ENCODE results near the gene NRDE2. TPM values are rescaled to one million over a fixed set of nuclear protein-coding genes. Genes with fewer than 3 reads are reported as not detected.

Gene NRDE2
- polyA plus RNA-seq, 1 donor = 15.8 TPM

- Histone ChIP-seq H3K4me1 (ENCODE audit: control insufficient read depth, insufficient read depth, low read length) (peaks cover 7% of the 10 kb centered on the region), H3K4me3 (ENCODE audit: low read length) (no peak overlapping the region), H3K9me3 (ENCODE audit: control insufficient read depth, low read depth, low read length) (no peaks in the 10 kb centered on the region), H3K27ac (ENCODE audit: low read length) (no peak overlapping the region), H3K36me3 (ENCODE audit: control insufficient read depth, insufficient read depth, low read length) (peaks cover 80% of the 10 kb centered on the region), H3K27me3 (ENCODE audit: control insufficient read depth, insufficient read depth, low read length) (no peaks in the 10 kb centered on the region)
- no CpG with 5 or more reads among the region's 14 CpGs for WGBS (ENCODE audit: insufficient coverage, low lambda C conversion rate)
- no peak for DNase-seq
Measured at GRCh38 chr14:90287791-90288190, 44.0 kb downstream of the NRDE2 start.

GRCh38 chr14:90281756-90282155, 50.0 kb downstream of the NRDE2 start:
- H3K27me3 ChIP-seq (ENCODE audit: control insufficient read depth, insufficient read depth, low read length) = no peaks in the 10 kb centered on the region
- H3K4me3 ChIP-seq (ENCODE audit: low read length) = no peak overlapping the region
- no peaks in the 10 kb centered on the region for H3K9me3 ChIP-seq (ENCODE audit: control insufficient read depth, low read depth, low read length)
- H3K4me1 ChIP-seq (ENCODE audit: control insufficient read depth, insufficient read depth, low read length) = no peaks in the 10 kb centered on the region
- peaks cover 75% of the 10 kb centered on the region for H3K36me3 ChIP-seq (ENCODE audit: control insufficient read depth, insufficient read depth, low read length)
- DNase-seq = no peak
- no peak overlapping the region for H3K27ac ChIP-seq (ENCODE audit: low read length)

GRCh38 chr14:90281261-90281660, 50.5 kb downstream of the NRDE2 start:
- Histone ChIP-seq H3K9me3 (ENCODE audit: control insufficient read depth, low read depth, low read length) (no peaks in the 10 kb centered on the region), H3K4me3 (ENCODE audit: low read length) (no peak overlapping the region), H3K36me3 (ENCODE audit: control insufficient read depth, insufficient read depth, low read length) (peaks cover 74% of the 10 kb centered on the region), H3K4me1 (ENCODE audit: control insufficient read depth, insufficient read depth, low read length) (no peaks in the 10 kb centered on the region), H3K27me3 (ENCODE audit: control insufficient read depth, insufficient read depth, low read length) (no peaks in the 10 kb centered on the region), H3K27ac (ENCODE audit: low read length) (no peak overlapping the region)
- WGBS (ENCODE audit: insufficient coverage, low lambda C conversion rate) = no CpG with 5 or more reads among the region's 8 CpGs
- DNase-seq = no peak

GRCh38 chr14:90280096-90280495, 51.6 kb downstream of the NRDE2 start:
- WGBS (ENCODE audit: insufficient coverage, low lambda C conversion rate) = no CpG with 5 or more reads among the region's 7 CpGs
- H3K36me3 ChIP-seq (ENCODE audit: control insufficient read depth, insufficient read depth, low read length) = peaks cover 74% of the 10 kb centered on the region

GRCh38 chr14:90278199-90279175, 53.3 kb downstream of the NRDE2 start:
- no CpG with 5 or more reads among the region's 35 CpGs for WGBS (ENCODE audit: insufficient coverage, low lambda C conversion rate)
- Histone ChIP-seq H3K9me3 (ENCODE audit: control insufficient read depth, low read depth, low read length) (no peaks in the 10 kb centered on the region), H3K27me3 (ENCODE audit: control insufficient read depth, insufficient read depth, low read length) (no peaks in the 10 kb centered on the region), H3K27ac (ENCODE audit: low read length) (no peak overlapping the region), H3K36me3 (ENCODE audit: control insufficient read depth, insufficient read depth, low read length) (peaks cover 74% of the 10 kb centered on the region), H3K4me3 (ENCODE audit: low read length) (no peak overlapping the region), H3K4me1 (ENCODE audit: control insufficient read depth, insufficient read depth, low read length) (no peaks in the 10 kb centered on the region)
- DNase-seq = no peak

More at GRCh38 chr14:90280096-90280495, 51.6 kb downstream of the NRDE2 start:
- H3K27me3 ChIP-seq (ENCODE audit: control insufficient read depth, insufficient read depth, low read length) = no peaks in the 10 kb centered on the region
- no peak for DNase-seq
- no peaks in the 10 kb centered on the region for H3K9me3 ChIP-seq (ENCODE audit: control insufficient read depth, low read depth, low read length)
- no peaks in the 10 kb centered on the region for H3K4me1 ChIP-seq (ENCODE audit: control insufficient read depth, insufficient read depth, low read length)
- H3K27ac ChIP-seq (ENCODE audit: low read length) = no peak overlapping the region
- H3K4me3 ChIP-seq (ENCODE audit: low read length) = no peak overlapping the region

- Histone ChIP-seq H3K27me3 (ENCODE audit: control insufficient read depth, insufficient read depth, low read length) (no peaks in the 10 kb centered on the region), H3K4me1 (ENCODE audit: control insufficient read depth, insufficient read depth, low read length) (no peaks in the 10 kb centered on the region), H3K36me3 (ENCODE audit: control insufficient read depth, insufficient read depth, low read length) (peaks cover 75% of the 10 kb centered on the region), H3K27ac (ENCODE audit: low read length) (no peak overlapping the region), H3K4me3 (ENCODE audit: low read length) (no peak overlapping the region), H3K9me3 (ENCODE audit: control insufficient read depth, low read depth, low read length) (no peaks in the 10 kb centered on the region)
- DNase-seq = no peak
- no CpG with 5 or more reads among the region's 24 CpGs for WGBS (ENCODE audit: insufficient coverage, low lambda C conversion rate)
Measured at GRCh38 chr14:90277581-90278198, 54.1 kb downstream of the NRDE2 start.

GRCh38 chr14:90276646-90277367, 54.9 kb downstream of the NRDE2 start:
- Histone ChIP-seq H3K4me3 (ENCODE audit: low read length) (no peak overlapping the region), H3K36me3 (ENCODE audit: control insufficient read depth, insufficient read depth, low read length) (peaks cover 81% of the 10 kb centered on the region), H3K27ac (ENCODE audit: low read length) (no peak overlapping the region), H3K4me1 (ENCODE audit: control insufficient read depth, insufficient read depth, low read length) (no peaks in the 10 kb centered on the region), H3K9me3 (ENCODE audit: control insufficient read depth, low read depth, low read length) (no peaks in the 10 kb centered on the region), H3K27me3 (ENCODE audit: control insufficient read depth, insufficient read depth, low read length) (no peaks in the 10 kb centered on the region)
- DNase-seq = no peak
- no CpG with 5 or more reads among the region's 18 CpGs for WGBS (ENCODE audit: insufficient coverage, low lambda C conversion rate)

GRCh38 chr14:90275820-90276219, 55.9 kb downstream of the NRDE2 start:
- Histone ChIP-seq H3K4me3 (ENCODE audit: low read length) (no peak overlapping the region), H3K27me3 (ENCODE audit: control insufficient read depth, insufficient read depth, low read length) (no peaks in the 10 kb centered on the region), H3K4me1 (ENCODE audit: control insufficient read depth, insufficient read depth, low read length) (no peaks in the 10 kb centered on the region), H3K36me3 (ENCODE audit: control insufficient read depth, insufficient read depth, low read length) (peaks cover 78% of the 10 kb centered on the region), H3K9me3 (ENCODE audit: control insufficient read depth, low read depth, low read length) (no peaks in the 10 kb centered on the region), H3K27ac (ENCODE audit: low read length) (no peak overlapping the region)
- no peak for DNase-seq
- WGBS (ENCODE audit: insufficient coverage, low lambda C conversion rate) = no CpG with 5 or more reads among the region's 8 CpGs

- H3K4me3 ChIP-seq (ENCODE audit: low read length) = no peak overlapping the region
- H3K27me3 ChIP-seq (ENCODE audit: control insufficient read depth, insufficient read depth, low read length) = no peaks in the 10 kb centered on the region
- no peaks in the 10 kb centered on the region for H3K4me1 ChIP-seq (ENCODE audit: control insufficient read depth, insufficient read depth, low read length)
- no peak overlapping the region for H3K27ac ChIP-seq (ENCODE audit: low read length)
- DNase-seq = no peak
- no CpG with 5 or more reads among the region's 9 CpGs for WGBS (ENCODE audit: insufficient coverage, low lambda C conversion rate)
- H3K36me3 ChIP-seq (ENCODE audit: control insufficient read depth, insufficient read depth, low read length) = peaks cover 78% of the 10 kb centered on the region
- no peaks in the 10 kb centered on the region for H3K9me3 ChIP-seq (ENCODE audit: control insufficient read depth, low read depth, low read length)
Measured at GRCh38 chr14:90275458-90275814, 56.3 kb downstream of the NRDE2 start.

GRCh38 chr14:90274808-90275457, 56.8 kb downstream of the NRDE2 start:
- no peak overlapping the region for H3K27ac ChIP-seq (ENCODE audit: low read length)
- WGBS (ENCODE audit: insufficient coverage, low lambda C conversion rate) = 80% methylated on average over 2 of the region's 8 CpGs

More at GRCh38 chr14:90274808-90275457, 56.8 kb downstream of the NRDE2 start:
- H3K4me3 ChIP-seq (ENCODE audit: low read length) = no peak overlapping the region
- no peaks in the 10 kb centered on the region for H3K4me1 ChIP-seq (ENCODE audit: control insufficient read depth, insufficient read depth, low read length)
- no peak for DNase-seq
- peaks cover 78% of the 10 kb centered on the region for H3K36me3 ChIP-seq (ENCODE audit: control insufficient read depth, insufficient read depth, low read length)
- no peaks in the 10 kb centered on the region for H3K27me3 ChIP-seq (ENCODE audit: control insufficient read depth, insufficient read depth, low read length)
- no peaks in the 10 kb centered on the region for H3K9me3 ChIP-seq (ENCODE audit: control insufficient read depth, low read depth, low read length)
